ENCODE data around the gene MRPL14. TPM values are rescaled to one million over a fixed set of nuclear protein-coding genes. Genes with fewer than 3 reads are reported as not detected.
A peak's percentile ranks its signal among the peaks of the same experiment; 100 is the strongest.

MRPL14 gene
- total and polyA plus RNA-seq, 9 of the 15 experiments (the other 6 are each of a cell fraction or from before 2014, with no cell fraction given) = 126 to 424 (median 165) TPM

- TF ChIP-seq BCOR (IDR thresholded peaks at IDR 0.05) (peak; percentile 88), RBFOX2 (IDR thresholded peaks at IDR 0.05; ENCODE audit: low read depth, low read length) (no peak), SIRT6 (IDR thresholded peaks at IDR 0.05; ENCODE audit: low read depth, low read length) (no peak), STAG1 (CRISPR knock-in tag; IDR thresholded peaks at IDR 0.05; ENCODE audit: borderline replicate concordance) (peak; percentile 100), HCFC1 (IDR thresholded peaks at IDR 0.05; ENCODE audit: low read depth, low read length) (no peak), ZFP1 (CRISPR knock-in tag; IDR thresholded peaks at IDR 0.05) (no peak), SREBF2 (CRISPR knock-in tag; IDR thresholded peaks at IDR 0.05) (no peak), HEY1 (CRISPR knock-in tag; IDR thresholded peaks at IDR 0.05; ENCODE audit: borderline replicate concordance) (no peak; the same call in 1 of the 2 replicates), RUNX1 (IDR thresholded peaks at IDR 0.05; ENCODE audit: low read depth) (no peak)
These were observed 48.2 kb downstream of the MRPL14 start (continued) for GRCh38 chr6:44078827-44079671.

DNA sequence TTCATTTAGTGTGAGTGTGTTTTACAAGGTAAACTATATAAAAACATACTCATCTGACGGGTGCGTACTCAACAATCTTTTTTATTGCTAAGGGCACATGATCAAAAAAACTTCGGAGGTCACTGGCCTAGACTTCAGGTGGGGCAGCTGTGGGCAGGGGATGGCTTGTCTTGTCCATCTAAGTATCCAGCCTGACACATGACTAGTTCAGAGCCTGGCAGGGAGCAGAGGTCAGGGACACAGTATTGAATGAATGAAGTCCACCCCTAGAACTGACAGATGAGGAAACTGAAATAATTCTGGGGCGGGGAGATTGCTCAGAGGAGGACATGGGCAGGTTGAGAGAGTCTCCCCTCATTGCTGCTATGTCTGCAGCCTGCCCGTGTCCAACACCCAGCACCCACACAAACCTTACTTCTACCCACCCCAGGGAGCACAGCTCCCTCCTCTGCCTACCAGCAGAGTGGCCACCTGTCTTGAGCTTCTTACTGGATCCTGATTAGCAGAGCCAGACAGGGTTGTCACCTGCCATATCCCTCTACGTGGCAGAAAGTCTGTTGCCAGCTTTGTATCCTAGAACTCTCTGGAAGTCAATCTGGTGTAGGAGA, 48.9 kb downstream of the MRPL14 start:
- Histone ChIP-seq H2AFZ (ENCODE audit: low read depth, low read length) (no peak overlapping the region), H3K27me3 (ENCODE audit: control insufficient read depth in 2 of 2, insufficient read depth in 2 of 2, low read length in 2 of 2) (no peaks in the 10 kb centered on the region), H3K9me3 (replicated peaks; ENCODE audit: control insufficient read depth, insufficient read depth, low read depth, low read length) (no peaks in the 10 kb centered on the region), H3K4me3 (no peak overlapping the region), H4K20me1 (replicated peaks; ENCODE audit: control insufficient read depth, insufficient read depth, low read length) (no peaks in the 10 kb centered on the region), H3K27ac (ENCODE audit: extremely low read depth, low read depth, low read length) (no peak overlapping the region), H3K4me2 (ENCODE audit: insufficient read depth, low read length) (0 out of 2 replicates have a peak overlapping the region, but pooled peaks have one; percentile 14), H3K79me2 (ENCODE audit: control insufficient read depth, insufficient read depth, low read length) (peaks cover 8% of the 10 kb centered on the region; the same call in 1 of the 3 replicates), H3K4me1 (replicated peaks in 1 of 2; ENCODE audit: control insufficient read depth in 2 of 2, insufficient read depth in 2 of 2, low read length in 2 of 2) (peaks cover 42 to 53% of the 10 kb centered on the region in 2 experiments; a peak in 4 of 5 replicates), H3K36me3 (ENCODE audit: control insufficient read depth, insufficient read depth, low read length) (no peaks in the 10 kb centered on the region; the same call in 2 of the 3 replicates), H3K9me1 (ENCODE audit: control insufficient read depth, insufficient read depth, low read length) (no peaks in the 10 kb centered on the region), H3K9ac (ENCODE audit: insufficient read depth in 1 of 2, low read depth in 2 of 2, low read length in 2 of 2) (peak overlapping the region in 1 of 2 experiments; percentile 49; a peak in 2 of 4 replicates)
- BruUV-seq (replicated peaks) = no TSS peak
- intact Hi-C loops (cut with micrococcal nuclease) = loop anchor here (2.0 to 10.0 kb wide), 3 partner anchors 241 to 814 kb away; no protein-coding TSS in a partner anchor
- ChIA-PET POLR2A (interaction anchor here (0.6 to 2.2 kb wide), 13 partner anchors 10 to 904 kb away, joined by 3 to 9 read pairs (median 4); partner anchors contain the start of genes GTPBP2 and VEGFA), CTCF (ENCODE audit: low intra/inter-chr PET ratio) (interaction anchor here (2.0 to 4.0 kb wide), 5 partner anchors 305 to 470 kb away, joined by 7 to 60 read pairs (median 19); partner anchors contain the start of gene VEGFA)
- ATAC-seq (no peak), DNase-seq (ENCODE audit: extremely low read depth in 1 of 4, low spot score in 3 of 4) (no peak), FAIRE-seq (no peak)
- 65% methylated on average over 6 of the region's 6 CpGs for WGBS (ENCODE audit: insufficient coverage, low coverage, missing lambda C conversion rate)
- TF ChIP-seq MTF1 (CRISPR knock-in tag; IDR thresholded peaks at IDR 0.05; ENCODE audit: borderline replicate concordance) (0 out of 2 replicates have a peak, but pooled peaks have one; percentile 24), ZNF609 (CRISPR knock-in tag; IDR thresholded peaks at IDR 0.05; ENCODE audit: borderline replicate concordance) (0 out of 2 replicates have a peak, but pooled peaks have one; percentile 9), SMC3 (conservative IDR thresholded peaks at IDR 0.05; ENCODE audit: insufficient read depth, low read depth, low read length) (no peak), ZNF24 (IDR thresholded peaks at IDR 0.05) (0 out of 2 replicates have a peak, but pooled peaks have one; percentile 34)
- in situ Hi-C loops (cut with MboI) = loop anchor here (5.0 kb wide), 1 partner anchor 411 kb away; no protein-coding TSS in a partner anchor

Data from K562 (cell line).